ENCODE measurements around the gene ABCG8. TPM values are rescaled to one million over a fixed set of nuclear protein-coding genes. Genes with fewer than 3 reads are reported as not detected.

ABCG8 gene
- total RNA-seq: not detected

GRCh38 chr2:43838560-43839267 is at the start of gene ABCG8, which contains the start of gene ABCG5:
ABCG8 (plus strand) TSS chr2:43838971; CDS start chr2:43839054, 83 bp downstream.
ABCG5 (minus strand) TSS chr2:43838839; CDS start chr2:43838679, 160 bp downstream.
- ChIA-PET POLR2A (no interaction called here), CTCF (no interaction called here)

DNA sequence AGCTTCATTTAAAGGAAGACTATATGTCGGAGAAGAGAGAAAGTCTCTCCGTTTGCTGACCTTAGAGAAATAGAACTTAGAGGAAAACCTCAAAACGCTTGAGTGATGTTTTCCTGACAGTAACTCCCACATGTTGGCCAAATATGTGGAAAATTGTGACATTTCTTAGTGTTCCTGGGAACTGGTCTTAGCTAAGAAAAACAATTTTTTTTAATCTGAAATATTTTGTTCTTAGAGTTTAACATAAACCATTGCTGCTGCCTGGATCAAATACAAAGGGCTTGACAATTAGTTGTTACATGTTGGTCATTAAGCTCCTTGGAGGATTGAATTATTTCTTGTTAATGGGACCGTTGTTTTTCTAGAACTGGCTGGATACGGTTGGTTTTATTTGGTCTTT is 48.6 kb upstream of the ABCG8 start:
- POLR2A ChIA-PET: no interaction called here

DNA sequence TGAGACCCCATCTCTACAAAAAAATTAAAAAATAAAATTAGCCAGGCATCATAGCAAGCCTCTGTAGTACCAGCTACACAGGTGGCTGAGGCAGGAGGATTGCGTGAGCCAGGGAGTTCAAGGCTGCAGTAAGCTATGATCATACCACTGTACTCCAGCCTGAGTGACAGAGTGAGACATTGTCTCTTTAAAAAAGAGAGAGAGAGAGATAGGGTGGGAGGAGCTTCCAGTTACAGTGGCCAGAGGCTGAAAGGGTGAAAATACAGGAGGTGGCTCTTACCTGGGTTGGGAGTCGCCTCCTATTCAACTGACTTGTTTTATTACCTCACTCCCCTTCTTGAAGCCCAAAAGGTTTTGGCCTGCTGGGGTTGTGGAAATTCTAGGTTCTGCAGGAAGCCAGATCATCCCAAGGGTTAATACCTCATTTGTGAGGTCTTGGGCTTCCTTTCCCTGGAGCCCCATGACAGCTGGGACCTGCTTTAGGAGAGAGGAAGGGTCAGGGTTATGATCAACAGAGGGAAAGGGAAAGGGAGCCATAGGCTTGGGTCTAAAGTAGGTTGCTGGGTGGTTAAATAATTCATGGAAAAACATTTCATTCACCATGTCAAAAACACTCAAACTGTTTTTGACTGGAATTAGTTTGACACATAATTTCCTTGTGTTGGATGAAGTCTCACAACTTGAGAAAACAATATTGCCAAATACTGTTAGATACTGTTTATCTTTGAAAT is 47.6 kb upstream of the ABCG8 start:
- ChIA-PET POLR2A (no interaction called here), CTCF (no interaction called here)

More for the DNA sequence above, 48.6 kb upstream of the ABCG8 start:
- CTCF ChIA-PET: no interaction called here

DNA sequence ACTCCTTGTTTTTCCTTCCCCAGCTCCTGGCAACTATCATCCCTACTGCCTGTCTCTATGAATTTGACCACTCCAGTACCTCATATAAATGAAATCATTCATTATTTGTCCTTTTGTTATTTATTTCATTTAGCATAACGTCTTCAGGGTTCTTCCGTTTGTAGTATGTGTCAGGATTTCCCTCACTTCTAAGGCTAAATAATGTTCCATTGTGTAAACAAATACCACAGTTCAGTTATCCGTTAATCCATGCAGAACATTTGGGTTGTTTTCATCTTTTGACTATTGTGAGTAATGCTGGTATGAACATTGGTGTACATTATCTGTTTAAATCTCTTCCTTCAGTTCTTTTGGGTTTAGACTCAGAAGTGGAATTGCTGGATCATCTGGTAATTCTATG is 46.1 kb upstream of the ABCG8 start:
- CTCF ChIA-PET: no interaction called here
- POLR2A ChIA-PET: no interaction called here

GRCh38 chr2:43794956-43795355 is 43.8 kb upstream of the ABCG8 start:
- ChIA-PET CTCF (no interaction called here), POLR2A (no interaction called here)

- POLR2A ChIA-PET: no interaction called here
- CTCF ChIA-PET: no interaction called here
Observed at GRCh38 chr2:43796206-43796605, 42.6 kb upstream of the ABCG8 start.

DNA sequence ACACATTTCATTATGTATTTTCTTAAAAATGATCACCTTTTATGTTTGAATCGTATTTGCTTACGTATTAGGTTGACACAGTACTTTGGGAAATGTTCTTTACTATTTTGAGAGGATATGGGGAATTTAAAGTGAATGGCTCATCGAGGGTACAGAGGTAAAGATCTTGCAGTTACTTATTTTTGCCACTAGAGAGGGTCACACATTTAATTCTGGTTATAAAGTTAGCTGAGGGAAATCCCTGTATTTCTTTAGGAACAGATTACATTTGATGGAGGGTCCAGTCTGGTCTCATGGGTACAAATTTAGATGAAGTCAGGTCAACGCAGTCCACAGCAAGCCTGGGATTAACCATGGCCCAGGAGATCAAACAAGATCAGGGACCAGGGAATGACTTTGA is 40.5 kb upstream of the ABCG8 start:
- POLR2A ChIA-PET: no interaction called here
- CTCF ChIA-PET: no interaction called here

GRCh38 chr2:43800894-43801293 is 37.9 kb upstream of the ABCG8 start:
- POLR2A ChIA-PET: no interaction called here
- CTCF ChIA-PET: no interaction called here

GRCh38 chr2:43802135-43802534 is 36.6 kb upstream of the ABCG8 start:
- POLR2A ChIA-PET: no interaction called here
- CTCF ChIA-PET: no interaction called here

DNA sequence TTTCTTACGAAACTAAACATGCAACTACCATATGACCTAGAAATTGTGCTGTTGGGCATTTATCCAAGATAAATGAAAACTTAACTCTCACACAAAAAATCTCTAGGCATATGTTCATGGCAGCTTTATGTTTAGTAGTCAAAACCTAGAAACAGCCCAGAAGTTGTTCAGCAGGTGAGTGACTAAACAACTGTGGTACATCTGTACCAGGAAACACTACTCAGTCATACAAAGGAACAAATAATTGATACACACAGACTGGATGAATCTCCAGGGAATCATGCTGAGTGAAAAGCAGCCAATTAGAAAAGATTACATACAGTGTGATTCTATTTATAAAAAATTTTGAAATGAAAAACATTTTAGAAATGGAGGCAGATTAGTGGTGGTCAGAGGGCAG is 35.7 kb upstream of the ABCG8 start:
- ChIA-PET POLR2A (no interaction called here), CTCF (no interaction called here)

DNA sequence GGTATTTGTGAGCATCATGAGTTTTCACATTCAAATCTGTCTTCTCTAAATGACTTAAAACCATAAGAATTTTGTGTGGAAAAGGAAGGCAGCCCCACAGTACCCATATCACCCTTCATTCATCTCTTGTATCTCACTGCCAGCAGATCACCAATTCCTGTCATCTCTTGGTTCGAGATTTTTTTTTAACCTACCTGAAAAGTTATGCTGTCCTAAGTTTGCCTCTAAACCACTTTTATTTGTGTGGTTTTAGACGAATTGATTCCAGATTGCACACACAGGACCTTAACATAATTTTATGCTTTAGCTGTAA is 32.1 kb upstream of the ABCG8 start:
- CTCF ChIA-PET: no interaction called here

GRCh38 chr2:43810452-43810851 is 28.3 kb upstream of the ABCG8 start:
- ChIA-PET CTCF (no interaction called here), POLR2A (no interaction called here)

More for the DNA sequence above, 32.1 kb upstream of the ABCG8 start:
- POLR2A ChIA-PET: no interaction called here

GRCh38 chr2:43810888-43811287 is 27.9 kb upstream of the ABCG8 start:
- CTCF ChIA-PET: no interaction called here
- POLR2A ChIA-PET: no interaction called here

- POLR2A ChIA-PET: no interaction called here
- CTCF ChIA-PET: no interaction called here
Observed at GRCh38 chr2:43812006-43812405, 26.8 kb upstream of the ABCG8 start.

GRCh38 chr2:43812947-43813346 is 25.8 kb upstream of the ABCG8 start:
- CTCF ChIA-PET: no interaction called here
- POLR2A ChIA-PET: no interaction called here

GRCh38 chr2:43814711-43815110 is 24.1 kb upstream of the ABCG8 start:
- POLR2A ChIA-PET: no interaction called here
- CTCF ChIA-PET: no interaction called here

DNA sequence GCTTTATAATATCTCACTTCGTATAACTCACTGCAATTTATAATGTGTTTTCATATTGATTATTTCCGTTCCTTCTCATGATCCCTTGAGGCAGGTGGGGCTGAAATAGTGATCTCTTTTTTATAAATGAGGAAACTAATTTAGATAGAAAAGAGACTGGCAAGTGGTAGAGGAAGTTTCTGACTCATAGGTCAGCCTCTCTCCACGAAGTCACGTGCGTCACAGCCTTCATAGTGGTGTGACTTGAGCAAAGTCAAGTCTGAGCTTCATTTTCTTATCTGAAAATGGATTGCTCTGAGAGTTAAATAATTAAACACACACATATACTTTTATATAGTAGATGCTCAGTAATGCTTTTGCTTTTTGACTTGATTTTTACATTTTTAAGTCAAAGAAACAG is 20.0 kb upstream of the ABCG8 start:
- ChIA-PET POLR2A (no interaction called here), CTCF (no interaction called here)

- ChIA-PET CTCF (no interaction called here), POLR2A (no interaction called here)
Observed at GRCh38 chr2:43819491-43820163, 19.1 kb upstream of the ABCG8 start.

GRCh38 chr2:43822839-43823238 is 15.9 kb upstream of the ABCG8 start:
- CTCF ChIA-PET: no interaction called here
- POLR2A ChIA-PET: no interaction called here

DNA sequence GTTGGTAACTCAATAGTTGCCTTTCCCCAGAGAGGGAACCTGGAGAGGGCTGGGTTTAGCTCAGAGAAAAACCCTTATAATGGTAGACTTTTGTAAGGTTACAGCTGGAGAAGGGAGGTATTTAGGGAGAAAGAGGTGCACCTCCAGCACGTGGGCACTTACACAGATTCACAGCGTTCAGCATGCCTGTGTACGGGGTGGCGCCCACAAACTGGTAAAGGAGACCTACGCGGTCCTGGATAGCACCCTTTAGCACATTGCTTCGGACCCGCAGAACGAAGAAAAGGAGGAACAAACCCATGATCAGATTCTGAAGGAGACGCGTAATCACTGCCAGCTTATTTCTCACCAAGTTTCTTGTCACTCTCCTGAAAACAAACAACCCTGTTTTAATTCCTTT is 15.0 kb upstream of the ABCG8 start:
- CTCF ChIA-PET: no interaction called here
- POLR2A ChIA-PET: no interaction called here

- ChIA-PET CTCF (no interaction called here), POLR2A (no interaction called here)
Observed at GRCh38 chr2:43824512-43824911, 14.3 kb upstream of the ABCG8 start.
